Stimulated activated CD8-positive, alpha-beta memory T cell treated with anti-CD3 and anti-CD28 coated beads, Interleukin-12 subunit alpha, Interleukin-12 subunit beta, amount 100 ng/mL, for 1 hour (primary cell): Measurements from ENCODE around the gene NRP1.
"Not testable (repeated sequence)": the region's sequence is repeated elsewhere in the genome, so short reads cannot be mapped to it uniquely, and the experiment has no call there.

Source experiments
- DNase-seq: peaks from one replicate; pipeline ENCODE4 v3.0.0-alpha.2; 2020; ENCODE audit warnings: low read depth

The NRP1 gene

DNA sequence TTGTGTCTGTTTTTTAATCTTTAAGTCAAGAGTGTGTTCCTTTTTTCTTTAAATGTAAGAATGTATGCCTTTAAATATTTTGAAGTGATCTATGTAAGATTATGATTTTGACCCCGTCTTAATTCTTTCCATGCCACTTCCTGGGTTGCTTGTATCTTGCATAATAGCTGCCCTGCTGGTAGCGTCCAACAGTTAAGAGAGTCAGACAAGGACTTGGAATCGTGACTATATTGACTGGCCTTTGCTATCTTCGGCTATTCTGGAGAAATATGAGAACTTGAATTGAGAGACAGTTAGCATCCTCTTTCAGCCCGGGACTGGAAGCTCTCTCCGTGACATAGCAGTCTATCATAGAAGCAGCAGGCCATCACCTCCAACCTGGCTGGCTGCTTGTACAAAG lies 13.0 kb downstream of the NRP1 start:
- no peak for DNase-seq

DNA sequence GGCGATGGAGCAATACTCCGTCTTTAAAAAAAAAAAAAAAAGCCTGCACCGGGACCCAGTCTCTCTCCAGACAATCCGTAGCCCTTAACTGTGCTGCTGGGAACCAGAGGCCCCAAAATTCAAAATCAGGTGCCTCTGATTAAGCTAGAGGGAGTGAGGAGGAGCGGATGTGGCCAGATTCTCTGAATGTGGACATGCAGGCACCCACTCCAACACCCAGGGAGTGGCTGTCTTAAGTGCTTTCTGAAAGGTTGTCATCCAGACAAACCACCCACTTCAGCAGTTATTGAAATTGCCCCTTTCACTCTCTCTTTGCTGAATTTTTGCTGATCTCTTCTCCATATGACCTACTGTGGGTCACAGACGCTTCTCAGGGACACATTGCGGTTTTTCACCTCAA lies 14.2 kb downstream of the NRP1 start:
- DNase-seq, result no peak

DNA sequence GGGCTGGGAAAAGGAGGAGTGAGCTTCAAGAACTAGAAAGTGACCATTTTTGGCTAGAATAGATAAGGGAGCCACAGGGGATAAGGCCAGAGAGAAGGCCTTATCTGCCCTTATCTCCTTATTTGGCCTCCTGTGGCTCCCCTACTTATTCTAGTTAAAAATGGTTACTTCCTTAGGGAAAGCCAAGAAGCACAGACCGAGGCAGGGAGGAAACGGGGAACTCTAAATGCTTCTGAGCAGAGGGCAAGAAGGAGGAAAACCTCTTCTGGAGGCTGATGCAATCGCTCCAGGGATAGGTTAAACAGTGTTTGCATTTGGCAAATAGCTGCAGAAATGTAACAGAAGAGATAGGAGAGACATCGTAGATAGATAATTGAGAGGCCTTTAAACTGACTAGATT lies 18.6 kb downstream of the NRP1 start:
- no peak for DNase-seq

DNA sequence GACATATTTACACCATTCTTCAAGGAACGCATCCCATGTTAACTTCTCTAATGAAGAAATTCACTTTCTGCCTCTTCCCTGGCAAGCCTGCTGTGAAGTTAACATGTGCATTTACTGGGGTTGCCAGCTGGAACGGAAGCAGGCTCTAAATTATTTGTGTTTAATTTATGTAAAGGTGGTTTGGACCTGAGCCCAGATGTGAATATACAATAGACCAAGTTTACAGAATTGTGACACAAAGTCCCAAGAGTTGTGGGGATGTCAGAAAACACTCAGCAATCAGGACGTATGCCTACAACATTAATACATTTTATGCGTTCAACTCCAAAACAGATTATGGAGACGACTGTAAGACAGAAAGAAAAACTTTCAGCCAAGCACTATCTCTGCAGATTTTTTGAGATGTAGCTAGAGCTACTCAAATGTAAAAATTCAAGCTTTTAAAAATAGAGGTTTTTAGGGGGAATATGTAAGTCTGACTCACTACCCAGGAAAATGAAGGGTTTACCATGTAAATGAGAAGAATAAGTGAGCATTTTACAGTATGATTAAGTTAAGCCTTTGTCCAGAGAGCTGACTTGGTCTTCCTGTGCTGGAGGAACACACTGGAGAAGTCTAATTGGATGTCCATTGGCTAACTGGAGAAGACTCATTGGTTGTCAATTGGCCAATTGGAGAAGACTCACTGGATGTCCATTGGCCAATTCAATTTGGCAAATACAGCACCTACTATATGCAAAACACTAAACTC lies 19.5 kb downstream of the NRP1 start:
- no peak for DNase-seq

DNA sequence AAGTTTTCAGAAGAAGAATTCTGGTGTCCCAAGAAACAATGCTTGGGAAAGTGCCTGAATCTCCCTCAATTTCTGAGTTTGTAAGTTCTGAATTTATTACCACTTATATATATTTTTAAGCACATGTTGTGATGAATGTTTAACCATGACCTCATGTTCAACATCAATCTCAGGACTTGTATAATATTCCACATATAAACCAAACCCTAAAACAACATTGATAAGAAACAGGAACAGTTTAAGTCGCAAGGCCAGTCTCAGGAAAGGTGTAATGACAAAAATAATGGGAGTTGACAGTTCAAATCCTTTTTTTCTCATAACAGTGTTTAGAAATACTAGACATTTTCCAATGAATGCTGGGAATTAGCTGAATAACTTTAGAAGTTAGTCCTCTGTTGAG lies 22.8 kb downstream of the NRP1 start:
- no peak for DNase-seq

DNA sequence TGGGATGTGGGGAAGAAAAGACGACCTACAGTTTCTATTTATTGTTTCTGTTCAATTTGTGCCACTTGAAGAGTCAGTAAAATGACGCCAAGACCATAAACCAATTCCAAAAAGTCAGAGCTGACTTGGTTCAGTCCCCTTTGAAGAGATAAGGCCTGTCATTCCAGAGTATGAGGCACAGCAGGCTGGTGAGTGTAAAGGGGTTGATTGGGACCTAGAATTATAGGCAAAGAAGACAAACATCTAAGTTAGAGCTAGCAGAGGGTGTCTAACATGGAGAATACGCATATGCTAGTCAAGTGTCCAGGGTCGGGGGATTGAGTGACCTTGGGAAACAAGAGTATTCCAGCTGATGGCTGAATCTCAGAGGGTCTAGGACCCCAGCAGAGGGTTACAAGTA lies 23.6 kb downstream of the NRP1 start:
- no peak for DNase-seq

DNA sequence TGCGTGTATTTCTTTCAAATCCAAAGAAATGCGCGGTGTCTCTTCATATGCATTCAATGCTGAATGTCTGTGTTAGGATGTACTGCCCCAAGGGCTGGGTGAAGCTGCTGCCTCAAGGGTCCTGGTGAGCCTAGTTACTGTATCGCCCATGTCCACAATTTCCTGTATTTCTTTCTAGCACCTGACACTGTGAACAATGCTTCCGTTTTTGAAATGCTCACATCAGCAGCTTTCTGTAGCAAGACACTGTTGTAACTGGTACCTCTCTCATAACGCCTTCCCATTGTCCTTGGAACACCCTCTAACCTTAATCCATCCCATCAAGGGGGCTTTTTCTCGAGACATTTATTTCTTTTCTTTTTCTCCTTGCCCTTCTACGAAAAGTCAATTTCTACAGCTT lies 25.1 kb downstream of the NRP1 start:
- no peak for DNase-seq

DNA sequence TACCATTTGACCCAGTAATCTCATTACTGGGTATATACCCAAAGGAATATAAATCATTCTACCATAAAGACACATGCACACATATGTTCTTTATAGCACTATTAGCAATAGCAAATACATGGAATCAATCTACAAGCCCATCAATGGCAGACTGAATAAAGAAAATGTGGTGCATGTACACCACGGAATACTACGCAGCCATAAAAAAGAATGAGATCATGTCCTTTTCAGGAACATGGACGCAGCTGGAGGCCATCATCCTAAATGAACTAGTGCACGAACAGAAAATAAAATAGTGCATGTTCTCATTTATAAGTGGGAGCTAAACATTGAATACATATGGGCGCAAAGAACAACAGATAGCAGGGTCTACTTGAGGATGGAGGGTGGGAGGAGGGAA lies 26.6 kb downstream of the NRP1 start:
- DNase-seq, result no peak

DNA sequence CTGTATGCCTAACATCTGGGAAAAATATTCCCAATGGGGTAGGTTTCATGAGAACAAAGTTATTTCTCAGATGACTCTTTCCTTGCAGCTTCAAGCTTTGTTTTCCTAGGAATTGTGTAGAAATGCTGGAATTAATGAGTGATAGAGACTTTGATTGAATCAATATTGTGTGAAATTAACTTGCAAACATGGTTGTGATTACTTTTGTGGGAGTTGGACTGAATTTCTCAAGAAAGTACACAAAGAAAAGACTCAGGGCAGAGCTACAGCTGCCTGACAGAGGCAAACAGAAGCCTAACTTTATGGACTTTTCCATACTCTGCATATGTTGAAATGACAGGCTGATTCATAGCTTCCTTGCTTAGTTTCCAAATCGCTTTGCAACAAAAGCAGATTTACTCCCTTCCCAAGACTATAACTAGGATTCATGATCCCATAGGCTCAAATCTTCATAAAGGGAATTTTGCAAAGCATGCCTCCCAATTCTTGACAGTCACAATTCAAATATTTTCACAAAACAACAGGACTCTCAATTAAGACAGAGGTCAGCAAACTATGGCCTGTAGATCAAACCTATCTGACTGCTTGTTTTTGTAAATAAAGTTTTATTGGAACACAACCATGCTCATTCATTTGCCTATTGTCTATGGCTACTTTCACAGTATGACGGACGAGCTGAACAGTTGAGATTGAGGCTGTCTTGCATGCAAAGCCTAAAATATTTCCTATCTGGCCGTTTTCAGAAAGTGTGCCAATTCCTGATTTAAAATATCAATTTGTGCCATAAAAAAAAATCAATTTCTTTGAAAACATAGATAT lies 27.6 kb downstream of the NRP1 start:
- no peak for DNase-seq

DNA sequence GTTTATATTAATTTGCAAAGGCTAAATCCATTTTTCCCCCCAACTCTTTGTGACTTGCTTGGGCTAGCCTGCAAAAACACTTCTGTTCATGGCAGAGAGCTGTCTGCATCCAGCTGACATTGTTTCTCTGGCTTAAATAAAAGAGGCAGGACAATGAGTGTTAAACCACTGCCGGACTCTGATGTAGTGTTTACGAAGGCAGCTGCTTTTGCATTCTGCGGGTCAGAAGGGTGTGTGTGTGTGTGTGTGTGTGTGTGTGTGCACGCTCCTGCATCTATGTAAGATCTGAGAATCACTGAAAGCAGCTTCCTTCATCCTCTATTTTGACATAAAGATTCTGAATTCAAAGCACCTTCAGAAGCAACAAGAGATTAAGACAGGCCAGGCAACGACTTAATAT lies 28.3 kb downstream of the NRP1 start:
- DNase-seq, result no peak

DNA sequence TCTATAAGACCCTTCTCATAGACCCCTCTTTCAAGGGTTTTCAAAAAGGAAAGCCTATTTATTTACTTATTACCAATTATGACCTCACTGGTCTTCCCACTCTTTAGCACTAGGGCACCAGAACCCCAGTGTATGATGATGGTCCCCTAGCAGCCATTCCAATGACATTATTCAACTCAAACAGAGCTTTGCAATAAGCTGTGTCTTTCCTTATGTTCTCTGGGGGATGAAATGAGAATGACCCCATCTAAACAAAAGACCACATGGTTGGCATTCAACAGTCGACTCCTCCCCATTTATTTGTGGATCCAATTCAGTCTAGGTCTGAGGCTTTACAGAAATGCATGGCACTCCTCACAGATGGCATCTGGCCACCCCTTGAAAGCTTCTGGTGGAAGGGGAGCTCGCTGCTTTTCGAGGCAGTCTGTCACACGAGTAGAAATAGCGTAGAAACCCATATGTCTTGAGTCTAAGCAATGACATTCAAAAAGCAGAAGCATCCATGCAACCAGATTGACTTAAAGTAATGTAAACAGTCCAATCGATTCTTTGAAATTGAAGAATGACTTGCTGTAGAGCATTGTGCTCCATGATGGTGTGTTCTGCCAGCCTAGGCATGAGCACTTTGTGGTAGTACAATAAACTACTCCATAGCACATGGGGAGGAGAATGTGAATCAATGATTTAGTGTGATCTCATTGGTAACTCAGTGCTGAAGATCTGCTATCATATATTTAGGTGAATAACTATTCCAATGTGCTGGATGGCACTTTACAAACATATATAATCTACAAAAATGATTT lies 29.8 kb downstream of the NRP1 start:
- DNase-seq, result no peak

DNA sequence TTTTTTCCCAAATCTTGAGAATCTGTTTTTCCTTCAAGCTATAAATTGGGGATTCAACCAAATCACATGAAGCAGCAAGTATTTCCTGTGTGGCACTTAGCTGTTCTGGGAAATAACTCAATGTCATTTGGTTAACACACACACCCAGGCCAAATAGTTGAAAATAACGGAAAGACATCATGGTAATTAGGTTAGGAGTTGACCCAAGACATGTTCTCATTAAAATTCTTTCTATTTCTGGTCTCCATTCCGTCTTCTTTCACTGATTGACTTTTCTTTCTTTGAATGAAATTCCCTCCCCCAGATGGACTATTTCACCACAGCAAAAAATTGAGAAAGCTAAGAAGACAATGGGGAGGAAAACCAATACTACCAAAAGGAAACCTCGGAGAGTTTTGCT lies 30.5 kb downstream of the NRP1 start:
- no peak for DNase-seq

DNA sequence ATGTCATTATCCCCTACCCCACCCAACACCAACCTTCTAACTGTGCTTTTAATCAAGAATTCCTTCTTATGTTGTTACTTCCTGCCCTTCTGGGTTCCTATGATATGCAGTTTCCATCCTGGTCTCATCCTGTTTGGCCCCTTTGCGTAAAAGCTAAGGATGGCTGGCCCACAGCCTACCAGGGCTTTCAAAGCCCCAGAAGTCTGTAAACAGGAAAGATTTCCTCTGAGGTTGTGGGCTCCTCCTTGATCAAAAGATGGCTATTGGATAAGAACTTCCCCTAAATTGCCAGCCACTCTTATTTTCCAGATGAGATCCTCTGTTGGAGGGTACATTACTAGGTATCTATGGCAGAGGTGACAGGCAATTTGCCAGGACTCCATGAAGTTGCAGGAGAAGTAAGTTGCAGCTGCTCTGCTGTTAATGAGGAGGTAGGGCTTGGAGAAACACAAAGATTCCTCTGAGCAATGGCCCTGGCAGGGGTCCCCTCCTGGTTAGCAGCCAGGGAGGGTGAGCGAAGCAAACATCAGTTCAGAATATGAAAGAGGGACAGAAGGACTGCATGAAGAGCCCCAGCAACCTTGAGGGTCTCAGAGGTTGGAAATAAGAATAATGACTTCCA lies 32.1 kb downstream of the NRP1 start:
- no peak for DNase-seq

DNA sequence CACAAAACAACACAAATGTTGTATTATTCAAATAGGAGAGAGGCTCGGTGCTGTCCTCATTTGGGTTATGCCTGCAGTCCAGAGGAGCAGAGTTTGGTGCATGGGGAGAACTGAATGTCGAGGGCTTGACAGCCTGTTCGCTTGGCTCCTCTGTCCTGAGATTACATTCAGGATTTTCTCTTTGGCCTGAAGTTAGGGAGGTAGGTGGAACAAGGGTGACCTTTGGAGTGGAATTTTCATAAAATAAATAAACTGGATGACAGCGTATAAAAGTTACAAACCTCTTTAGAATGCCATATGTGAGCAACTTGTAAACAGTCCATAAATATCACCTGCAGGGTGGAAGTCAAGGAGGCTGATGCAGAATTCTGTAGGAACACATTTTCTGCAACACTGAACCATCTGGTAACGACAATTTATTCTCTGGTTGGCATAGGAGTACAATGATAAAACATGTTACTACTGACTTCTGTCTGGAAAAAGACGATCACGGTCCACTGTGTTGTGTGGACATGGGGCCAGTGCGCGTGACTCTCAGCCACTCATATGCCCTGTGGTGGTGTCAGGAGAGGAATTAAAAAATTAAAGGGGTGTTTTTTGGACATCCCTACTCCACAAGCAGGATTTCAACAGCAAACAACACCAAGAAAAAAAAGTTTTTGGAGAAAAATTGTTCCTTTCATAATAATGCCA lies 33.2 kb downstream of the NRP1 start:
- DNase-seq, result no peak

DNA sequence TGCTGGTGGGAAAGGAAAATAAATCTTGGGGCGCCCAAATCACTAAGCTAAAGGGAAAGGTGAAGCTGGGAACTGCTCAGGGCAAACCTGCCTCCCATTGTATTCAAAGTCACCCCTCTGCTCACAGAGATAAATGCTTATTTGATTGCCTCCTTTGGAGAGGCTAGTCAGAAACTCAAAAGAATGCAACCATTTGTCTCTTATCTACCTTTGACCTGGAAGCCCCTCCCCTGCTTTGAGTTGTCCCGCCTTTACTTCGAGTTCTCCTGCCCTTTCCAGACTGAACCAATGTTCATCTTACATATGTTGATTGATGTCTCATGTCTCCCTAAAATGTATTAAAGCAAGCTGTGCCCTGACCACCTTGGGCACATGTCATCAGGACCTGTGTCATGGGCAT lies 33.9 kb downstream of the NRP1 start:
- DNase-seq, result not testable (repeated sequence)

DNA sequence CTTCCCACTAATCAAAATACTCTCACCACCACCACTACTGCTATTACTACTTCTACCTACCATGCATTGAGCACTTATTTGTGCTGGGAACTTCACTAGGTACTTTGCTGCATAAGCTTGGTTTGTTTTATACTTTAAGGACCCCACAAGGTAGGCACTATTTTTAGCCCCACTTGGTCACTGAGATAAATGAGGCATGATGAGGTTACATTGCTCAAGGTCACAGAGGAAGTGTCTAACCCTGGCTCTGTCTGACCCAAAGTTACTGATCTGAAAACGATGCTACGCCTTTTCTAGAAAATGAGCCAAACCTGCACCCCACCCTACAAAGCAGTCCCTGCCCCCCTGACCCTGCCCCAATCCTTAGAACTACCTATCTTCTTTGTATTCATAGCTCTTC lies 35.6 kb downstream of the NRP1 start:
- DNase-seq, result no peak

DNA sequence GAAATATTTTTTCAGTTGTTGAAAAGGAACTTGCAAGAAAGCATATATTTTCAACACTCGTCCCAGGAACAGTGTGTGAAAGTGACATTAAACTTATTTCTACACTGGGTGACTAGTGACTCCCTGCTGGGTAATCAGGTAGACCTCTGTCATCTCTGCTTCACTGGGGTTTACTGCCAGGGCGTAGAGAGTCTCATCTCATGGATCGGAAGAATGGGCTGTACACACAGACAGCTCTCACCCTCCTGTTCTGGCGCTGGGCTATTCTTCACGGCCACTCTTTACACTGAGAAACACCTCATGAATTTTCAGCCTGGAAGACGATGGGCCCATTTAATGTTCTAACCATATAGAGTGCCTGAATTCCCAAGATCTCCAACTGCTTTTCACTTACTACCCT lies 36.4 kb downstream of the NRP1 start:
- DNase-seq, result no peak

DNA sequence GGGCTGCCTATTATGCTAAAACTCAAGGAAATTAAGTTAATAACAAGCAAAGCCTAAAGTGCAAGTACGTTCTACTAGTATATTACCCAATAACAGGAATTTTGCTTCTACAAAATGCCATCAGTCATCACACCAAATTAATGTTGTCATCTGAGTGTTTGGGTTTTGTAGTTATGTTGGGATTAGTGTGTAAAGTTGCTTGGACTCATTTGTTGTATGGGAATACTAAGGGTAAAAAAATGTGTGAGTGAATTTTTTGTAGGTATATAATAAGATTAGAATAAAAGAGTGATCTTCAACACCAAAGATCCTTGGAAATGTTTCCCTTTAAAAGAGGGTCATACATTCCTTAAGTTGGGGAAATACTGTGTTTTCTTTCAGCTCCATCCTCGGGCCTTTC lies 38.6 kb downstream of the NRP1 start:
- no peak for DNase-seq

DNA sequence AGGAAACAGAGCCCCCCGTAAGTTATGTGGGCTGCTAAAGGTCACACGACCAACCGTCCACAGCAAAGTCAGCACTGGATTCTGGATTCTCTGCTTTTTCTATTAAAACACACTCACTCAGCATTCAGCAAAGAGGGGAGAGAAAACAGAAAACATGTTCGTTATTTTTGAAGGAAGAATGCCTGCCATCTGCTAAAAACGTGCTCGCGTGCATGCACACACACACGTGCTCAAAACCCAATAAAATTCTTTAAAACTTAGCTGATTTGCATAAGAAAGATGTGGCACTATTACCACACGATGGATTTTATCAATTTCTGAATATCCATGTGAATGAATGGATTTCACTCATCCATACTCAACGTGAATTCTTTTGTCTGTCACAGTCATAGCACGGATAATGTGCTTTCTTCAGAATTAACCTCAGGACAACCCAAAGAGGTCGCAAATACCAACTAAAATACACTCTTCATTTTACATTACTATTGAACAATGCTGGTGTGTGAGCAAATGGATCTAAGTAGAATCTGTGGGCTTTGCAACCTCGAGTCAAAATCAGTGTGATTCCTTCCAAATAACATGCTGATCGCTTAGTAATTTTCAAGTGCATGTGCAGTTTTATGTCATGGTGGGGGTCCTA lies 40.8 kb downstream of the NRP1 start:
- no peak for DNase-seq

DNA sequence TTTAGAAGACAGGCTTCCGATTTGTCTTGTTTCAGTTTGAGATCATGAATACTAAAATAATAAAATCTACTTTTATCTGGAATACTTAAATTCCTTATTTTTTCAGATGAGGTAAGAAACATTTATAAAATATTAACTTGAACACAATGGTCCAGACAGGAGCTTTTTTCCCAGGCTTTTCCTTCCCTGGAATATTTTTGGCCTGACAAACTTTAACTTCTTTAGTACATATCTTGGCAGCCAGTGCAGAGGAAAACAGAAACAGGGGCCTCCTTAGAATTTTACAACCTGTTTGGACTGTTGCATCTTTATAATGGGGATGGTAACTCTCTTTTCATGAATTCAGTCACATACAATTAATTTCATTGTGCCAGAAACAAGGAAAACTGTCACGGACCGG lies 41.4 kb downstream of the NRP1 start:
- DNase-seq, result no peak

DNA sequence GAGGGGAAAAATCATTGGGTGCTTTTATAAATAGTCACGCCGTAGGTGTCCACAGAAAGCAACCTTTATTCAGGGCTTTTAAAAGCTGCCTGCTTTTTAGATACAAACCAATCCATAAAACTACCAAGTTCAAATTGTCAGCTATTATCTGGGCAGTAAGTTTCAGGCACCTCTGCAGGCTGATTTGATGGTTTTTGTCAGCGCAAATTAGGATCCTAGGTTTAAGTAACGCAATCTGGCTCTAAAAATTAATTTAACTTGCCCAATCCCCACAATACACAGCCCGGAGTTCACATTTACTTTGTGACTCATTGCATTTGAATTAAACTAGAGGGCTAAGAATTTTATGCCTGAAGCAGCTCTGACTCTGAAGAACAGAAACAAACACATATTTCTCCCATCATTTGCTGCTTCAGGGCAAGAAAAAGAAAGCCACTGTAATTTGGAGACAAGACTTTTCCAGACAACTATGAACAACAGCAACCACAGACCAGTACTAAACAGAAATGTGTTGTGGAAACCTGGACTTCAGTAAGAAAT lies 43.3 kb downstream of the NRP1 start:
- DNase-seq, result no peak
